Sciatic nerve (tissue), 2 donors: Measurements from ENCODE around the gene ZSCAN30. TPM values are rescaled to one million over a fixed set of nuclear protein-coding genes. Genes with fewer than 3 reads are reported as not detected.
A peak's percentile ranks its signal among the peaks of the same experiment; 100 is the strongest.

Experiments
- ATAC-seq: fragments of 200-7000 bp; cut with Tn5 transposase; one replicate; pipeline ENCODE4 v1.9.1; 2020; ENCODE audit warnings: mild to moderate bottlenecking, moderate library complexity
- DNase-seq: peaks from one replicate; pipeline ENCODE4 v3.0.0-alpha.2; 2020; ENCODE audit warnings: low spot score
- intact Hi-C: fragments of 100-400 bp; cut with DNase I; formaldehyde crosslinking; loops from one replicate; pipeline ENCODE4 v1.14.2; 2022
- total RNA-seq: library from RNA; stranded (reverse); fragmentation: NEBNext Ultra II Directional; extraction: Animal tissue kit (Norgen Biotek cat#: 25700); gene quantifications from one replicate; pipeline ENCODE4 v1.2.1, GENCODE V29; 2021
- donor health status: DM: no; HTN: no; CAD: no.
- donor health status: DM: no; HTN: no; CAD: no.

ZSCAN30 gene
- 28.4 TPM for total RNA-seq

- ATAC-seq (peak; percentile 100), DNase-seq (peak; percentile 95)
- intact Hi-C loops, result no loop called here
Measured at GRCh38 chr18:35290094-35290735, at the start of gene ZSCAN30. Gene ZSCAN30 (minus strand): TSS chr18:35290229. CDS start chr18:35264352, 25,877 bp downstream.

GRCh38 chr18:35337286-35337685 is 47.3 kb upstream of the ZSCAN30 start:
- no peak for DNase-seq
- intact Hi-C loops, result no loop called here
- ATAC-seq, result no peak

- ATAC-seq, result no peak
- DNase-seq, result no peak
- intact Hi-C loops, result no loop called here
Measured at GRCh38 chr18:35335866-35336265, 45.8 kb upstream of the ZSCAN30 start.

GRCh38 chr18:35334821-35335220 is 44.8 kb upstream of the ZSCAN30 start:
- intact Hi-C loops, result no loop called here
- no peak for ATAC-seq
- DNase-seq, result no peak

- intact Hi-C loops, result no loop called here
- DNase-seq, result no peak
- ATAC-seq, result no peak
Measured at GRCh38 chr18:35334212-35334611, 44.2 kb upstream of the ZSCAN30 start.

GRCh38 chr18:35331367-35332087 is 41.5 kb upstream of the ZSCAN30 start:
- DNase-seq, result no peak
- no peak for ATAC-seq
- intact Hi-C loops, result no loop called here

GRCh38 chr18:35328868-35329267 is 38.8 kb upstream of the ZSCAN30 start:
- DNase-seq, result no peak
- no peak for ATAC-seq
- intact Hi-C loops, result no loop called here

GRCh38 chr18:35326695-35327387 is 36.8 kb upstream of the ZSCAN30 start:
- intact Hi-C loops, result no loop called here
- DNase-seq (no peak), ATAC-seq (no peak)

- DNase-seq (no peak), ATAC-seq (no peak)
- intact Hi-C loops, result no loop called here
Measured at GRCh38 chr18:35324926-35325655, 35.1 kb upstream of the ZSCAN30 start.

GRCh38 chr18:35322486-35323458 is 32.7 kb upstream of the ZSCAN30 start:
- DNase-seq (no peak), ATAC-seq (no peak)
- intact Hi-C loops, result no loop called here

- DNase-seq (no peak), ATAC-seq (no peak)
- intact Hi-C loops, result no loop called here
Measured at GRCh38 chr18:35311496-35311895, 21.5 kb upstream of the ZSCAN30 start.

- no peak for ATAC-seq
- intact Hi-C loops, result no loop called here
- DNase-seq, result no peak
Measured at GRCh38 chr18:35306588-35307250, 16.7 kb upstream of the ZSCAN30 start.

GRCh38 chr18:35303610-35304009 is 13.6 kb upstream of the ZSCAN30 start:
- no peak for ATAC-seq
- intact Hi-C loops, result no loop called here
- DNase-seq, result no peak

- ATAC-seq (no peak), DNase-seq (no peak)
Measured at GRCh38 chr18:35296060-35296459, 6.0 kb upstream of the ZSCAN30 start.

GRCh38 chr18:35291166-35291565 is 1.1 kb upstream of the ZSCAN30 start:
- DNase-seq (no peak), ATAC-seq (no peak)
- intact Hi-C loops, result no loop called here

More at GRCh38 chr18:35296060-35296459, 6.0 kb upstream of the ZSCAN30 start:
- intact Hi-C loops, result no loop called here

GRCh38 chr18:35289727-35290093 is 319 bp downstream of the ZSCAN30 start:
- ATAC-seq (peak; percentile 77), DNase-seq (no peak)
- intact Hi-C loops, result loop anchor here (2.0 kb wide), 1 partner anchor 45 kb away; no protein-coding TSS in a partner anchor

GRCh38 chr18:35289293-35289692 is 736 bp downstream of the ZSCAN30 start:
- intact Hi-C loops, result loop anchor here (2.0 kb wide), 1 partner anchor 44 kb away; no protein-coding TSS in a partner anchor

GRCh38 chr18:35284841-35285240 is 5.2 kb downstream of the ZSCAN30 start:
- intact Hi-C loops, result no loop called here
- no peak for ATAC-seq
- no peak for DNase-seq

More at GRCh38 chr18:35289293-35289692, 736 bp downstream of the ZSCAN30 start:
- no peak for DNase-seq
- peak; percentile 2 for ATAC-seq
